ENCODE results near the gene SP3.

The SP3 gene

GRCh38 chr2:173874003-173874893 is 90.9 kb downstream of the SP3 start:
- in situ Hi-C loops (cut with HindIII; ENCODE audit: low pct_ligation_motif_present, low pct_unique_long_range_greater_than_20kb, low sequenced_read_pairs) = no loop called here
- DNase-seq = peak; percentile 45

DNA sequence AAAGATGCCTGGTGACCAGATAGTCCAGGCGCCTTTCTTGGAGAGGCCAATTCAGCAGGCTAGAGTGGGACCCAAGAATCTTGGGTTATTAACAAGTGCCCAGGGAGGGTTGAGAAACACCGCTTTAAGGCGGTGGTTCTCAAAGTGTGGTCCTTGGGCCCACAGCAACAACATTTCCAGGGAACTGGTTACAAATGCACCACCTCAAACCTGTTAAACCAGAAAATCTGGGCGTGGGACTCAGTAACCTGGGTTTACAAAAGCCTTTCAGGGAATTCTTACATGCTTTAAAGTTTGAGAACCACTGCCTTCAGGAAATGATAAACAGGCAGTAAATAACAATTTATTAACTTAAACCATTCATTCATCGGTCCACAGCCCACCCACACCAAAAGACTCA is 92.5 kb downstream of the SP3 start:
- in situ Hi-C loops (cut with HindIII; ENCODE audit: low pct_ligation_motif_present, low pct_unique_long_range_greater_than_20kb, low sequenced_read_pairs) = no loop called here
- DNase-seq = no peak

- no peak for DNase-seq
- in situ Hi-C loops (cut with HindIII; ENCODE audit: low pct_ligation_motif_present, low pct_unique_long_range_greater_than_20kb, low sequenced_read_pairs) = no loop called here
Measured at GRCh38 chr2:173869244-173870229, 95.6 kb downstream of the SP3 start.

DNA sequence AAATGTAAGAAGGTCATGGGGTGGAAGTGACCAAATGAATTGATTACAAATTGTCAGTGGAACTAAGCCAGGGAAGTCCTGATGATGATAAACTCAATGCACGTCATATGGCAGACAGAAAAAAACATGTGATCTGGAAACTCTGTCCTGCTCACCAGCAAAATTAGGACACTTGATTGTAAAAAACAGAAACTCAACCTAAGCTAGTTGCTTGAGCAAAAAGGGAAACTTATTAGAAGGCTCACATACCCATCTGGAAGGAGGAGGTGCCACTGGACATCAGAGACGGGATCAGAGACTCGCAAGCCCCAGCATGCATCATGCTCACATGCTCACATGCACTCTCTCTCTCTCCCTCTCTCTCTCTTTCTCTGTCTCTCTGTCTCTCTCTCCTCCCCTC is 96.8 kb downstream of the SP3 start:
- in situ Hi-C loops (cut with HindIII; ENCODE audit: low pct_ligation_motif_present, low pct_unique_long_range_greater_than_20kb, low sequenced_read_pairs) = no loop called here

GRCh38 chr2:173866874-173867618 is 98.1 kb downstream of the SP3 start:
- in situ Hi-C loops (cut with HindIII; ENCODE audit: low pct_ligation_motif_present, low pct_unique_long_range_greater_than_20kb, low sequenced_read_pairs) = no loop called here
- DNase-seq = no peak

More for the DNA sequence above, 96.8 kb downstream of the SP3 start:
- no peak for DNase-seq

DNA sequence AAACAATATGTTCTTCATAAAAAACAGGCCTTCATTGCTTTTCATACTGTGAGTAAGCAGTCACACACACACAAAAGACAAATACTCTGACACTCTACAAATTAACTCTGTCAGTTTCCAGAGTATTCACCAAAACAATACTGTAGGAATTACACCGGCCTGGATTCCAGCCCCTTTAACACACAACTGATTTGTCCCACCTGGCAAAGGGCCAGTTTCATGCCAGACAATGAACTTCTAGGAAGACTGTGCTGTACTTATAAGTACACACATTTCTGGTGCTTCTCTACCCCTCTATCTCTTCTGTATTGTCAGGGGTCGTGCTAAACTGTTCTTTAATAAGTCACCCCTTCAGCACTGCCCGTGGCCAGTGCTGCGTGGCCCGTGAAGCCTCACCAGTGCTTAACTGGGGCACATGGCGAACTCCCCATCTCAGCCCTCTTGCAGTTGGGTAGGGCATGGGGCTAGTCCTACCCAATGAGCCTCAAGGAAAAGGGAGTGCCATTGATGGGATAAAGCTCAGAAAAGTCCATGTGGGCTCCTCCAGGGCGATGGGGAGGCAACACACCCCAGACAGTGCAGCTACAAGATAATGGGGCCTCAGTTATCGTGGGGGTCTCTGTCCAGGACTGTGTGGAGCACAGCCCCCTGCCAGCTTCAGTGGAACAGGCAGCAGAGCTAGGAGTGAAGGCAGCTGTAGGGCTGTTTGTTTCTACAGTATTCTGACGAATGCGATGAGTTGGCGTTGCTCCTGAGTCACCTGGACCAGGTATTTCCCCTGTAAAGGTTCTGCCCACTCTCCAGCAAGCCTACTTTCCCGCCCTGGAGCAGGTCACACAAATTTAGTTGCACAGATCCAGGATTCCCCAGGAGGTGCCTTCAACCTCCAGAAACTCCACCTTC is 99.0 kb downstream of the SP3 start:
- in situ Hi-C loops (cut with HindIII; ENCODE audit: low pct_ligation_motif_present, low pct_unique_long_range_greater_than_20kb, low sequenced_read_pairs) = no loop called here
- DNase-seq = no peak

GRCh38 chr2:173862612-173863217 is 102.5 kb downstream of the SP3 start:
- DNase-seq = no peak
- in situ Hi-C loops (cut with HindIII; ENCODE audit: low pct_ligation_motif_present, low pct_unique_long_range_greater_than_20kb, low sequenced_read_pairs) = no loop called here

GRCh38 chr2:173860566-173860965 is 104.6 kb downstream of the SP3 start:
- in situ Hi-C loops (cut with HindIII; ENCODE audit: low pct_ligation_motif_present, low pct_unique_long_range_greater_than_20kb, low sequenced_read_pairs) = no loop called here
- no peak for DNase-seq

DNA sequence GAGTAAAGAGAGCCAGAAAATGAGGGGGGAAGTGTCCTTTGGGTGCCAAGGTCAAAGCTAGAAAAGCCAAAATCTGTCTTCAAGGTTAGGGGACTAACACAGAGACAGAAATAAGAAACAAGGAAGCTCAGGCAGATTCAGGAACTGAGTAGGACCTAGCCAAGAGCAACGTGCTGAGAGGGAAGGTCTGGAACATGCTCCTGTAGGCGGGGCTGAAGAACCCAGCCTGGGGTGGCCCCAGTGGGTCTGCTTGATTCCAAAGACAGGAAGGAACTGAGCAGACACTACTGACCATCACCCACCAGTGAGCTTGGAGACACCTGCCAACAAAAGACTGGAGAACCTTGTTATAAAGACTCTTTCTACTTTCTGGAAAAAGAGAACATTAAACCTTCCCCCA is 105.1 kb downstream of the SP3 start:
- in situ Hi-C loops (cut with HindIII; ENCODE audit: low pct_ligation_motif_present, low pct_unique_long_range_greater_than_20kb, low sequenced_read_pairs) = no loop called here
- DNase-seq = no peak

DNA sequence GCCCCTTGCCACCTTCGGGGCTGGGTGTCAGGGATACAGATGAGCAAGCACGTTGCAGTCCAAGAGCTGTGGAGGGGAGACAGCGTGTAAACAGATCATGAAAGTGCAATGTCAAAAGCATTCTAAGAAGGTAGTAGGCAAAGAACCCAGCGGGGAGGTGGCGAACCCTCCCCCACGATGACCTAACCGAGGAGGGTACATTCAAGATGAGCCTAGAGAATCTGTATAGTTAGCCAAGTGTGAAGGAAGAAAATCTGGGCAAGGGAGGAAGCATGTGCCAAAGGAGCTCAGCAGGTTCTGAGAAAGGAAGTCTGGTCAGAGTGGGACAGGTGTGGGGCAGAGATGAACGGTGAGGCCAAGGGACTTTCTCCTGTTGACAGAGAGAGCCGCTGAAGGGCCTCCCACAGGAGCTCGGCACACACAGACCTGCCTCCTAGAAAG is 106.9 kb downstream of the SP3 start:
- DNase-seq = peak; percentile 8
- in situ Hi-C loops (cut with HindIII; ENCODE audit: low pct_ligation_motif_present, low pct_unique_long_range_greater_than_20kb, low sequenced_read_pairs) = no loop called here
